Mesothelial cell of epicardium (in vitro differentiated cells): ENCODE results near the gene DDX23. TPM values are rescaled to one million over a fixed set of nuclear protein-coding genes. Genes with fewer than 3 reads are reported as not detected.

ENCODE experiments used
- DNase-seq, 2 experiments: peaks; one replicate each; pipeline ENCODE4 v3.0.0; 2021; ENCODE audit warnings: low spot score in 2 of 2; ENCODE audit not compliant: unreplicated experiment in 2 of 2
- H3K27ac Mint-ChIP-seq: 2 replicates; pipeline ENCODE4 v1.8.0; 2021; ENCODE audit warnings: mixed read lengths
- H3K27me3 Mint-ChIP-seq: 2 replicates; pipeline ENCODE4 v1.8.0; 2021; ENCODE audit warnings: low read depth, mixed read lengths
- H3K36me3 Mint-ChIP-seq: 2 replicates; pipeline ENCODE4 v1.8.0; 2021; ENCODE audit warnings: mixed read lengths
- H3K4me1 Mint-ChIP-seq: 2 replicates; pipeline ENCODE4 v1.8.0; 2021; ENCODE audit warnings: mixed read lengths
- H3K4me3 Mint-ChIP-seq: 2 replicates; pipeline ENCODE4 v1.8.0; 2021; ENCODE audit warnings: mild to moderate bottlenecking, moderate library complexity, mixed read lengths
- H3K9me3 Mint-ChIP-seq: 2 replicates; pipeline ENCODE4 v1.8.0; 2021; ENCODE audit warnings: mixed read lengths
- CTCF ChIP-seq: fragments of 200-600 bp; sonication (generic); IDR thresholded peaks from one replicate; pipeline ENCODE4 v1.5.0; 2021; ENCODE audit warnings: antibody characterized with exemption; ENCODE audit not compliant: unreplicated experiment
- total RNA-seq: library from RNA; stranded (reverse); gene quantifications from 3 replicates; pipeline ENCODE4 v1.2.1, GENCODE V29; 2021

DDX23 gene
- total RNA-seq, 1 donor from 2014 or later: 106 TPM

- DNase-seq: no peak
These were observed 62.1 kb downstream of the DDX23 start for GRCh38 chr12:48789858-48790326.

DNA sequence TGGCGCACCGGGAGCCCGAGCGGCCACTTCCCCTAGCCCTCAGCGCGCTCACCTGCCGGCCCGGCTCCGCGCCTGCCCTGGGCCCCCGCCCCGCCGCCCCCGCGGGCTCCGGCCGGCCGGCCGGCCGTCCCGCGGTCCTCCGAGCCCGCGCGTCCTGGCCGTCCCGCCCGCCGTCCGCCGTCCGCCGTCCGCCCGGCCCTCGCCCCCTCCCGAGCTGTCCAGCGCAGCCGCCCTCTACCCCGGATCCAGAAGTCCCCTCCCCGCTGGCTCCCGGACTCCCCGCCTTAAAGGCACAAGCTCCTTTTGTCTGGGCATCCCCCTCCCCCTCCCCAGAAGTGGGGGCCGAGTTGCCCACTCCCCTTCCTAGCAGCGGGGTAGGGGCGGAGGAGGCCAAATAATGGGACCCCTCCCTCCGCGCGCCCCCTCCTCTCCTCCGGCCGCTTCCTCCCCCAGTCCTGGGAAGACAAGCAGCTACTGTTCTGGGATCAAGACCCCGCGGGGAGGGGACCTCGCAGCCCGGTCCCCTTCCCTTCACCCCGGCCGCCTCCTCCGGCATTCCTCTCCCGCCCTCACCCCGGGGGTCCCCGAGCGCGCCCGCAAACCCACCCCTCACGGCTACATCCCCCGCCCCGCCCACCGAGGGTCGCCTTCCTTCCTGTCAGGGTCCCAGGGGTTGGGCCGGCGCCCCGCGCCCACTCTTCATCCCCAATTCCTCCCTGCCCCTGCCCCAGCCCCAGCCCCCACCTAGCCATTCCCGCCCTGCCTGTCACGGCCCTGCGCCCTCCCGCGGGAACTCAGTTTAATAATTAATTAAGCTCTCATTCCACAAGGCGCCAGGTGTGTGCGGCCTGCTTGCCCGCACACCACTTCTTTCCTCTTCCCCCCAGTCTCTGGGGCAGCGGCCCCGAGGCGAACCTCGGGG lies 62.8 kb downstream of the DDX23 start, which contains the start of gene ADCY6:
ADCY6 (minus strand) TSS at position 236 of the 922 bp plus-strand sequence. CDS start 5,655 bp downstream, outside the sequence.
- Mint-ChIP-seq H3K27ac (peak within 1 kb of the TSS; percentile 93), H3K27me3 (no peaks in the 10 kb centered on the region), H3K36me3 (no peaks in the 10 kb centered on the region), H3K9me3 (no peaks in the 10 kb centered on the region), H3K4me3 (peak within 1 kb of the TSS; percentile 96), H3K4me1 (peaks cover 29% of the 10 kb centered on the region)
- peak in 1 of 2 experiments; percentile 66 for DNase-seq
- TF ChIP-seq CTCF: no peak

More at GRCh38 chr12:48789858-48790326, 62.1 kb downstream of the DDX23 start:
- no peaks in the 10 kb centered on the region for H3K9me3 Mint-ChIP-seq
- TF ChIP-seq CTCF: no peak
- peak overlapping the region; percentile 82 for H3K27ac Mint-ChIP-seq
- H3K27me3 Mint-ChIP-seq: no peaks in the 10 kb centered on the region
- H3K4me1 Mint-ChIP-seq: peaks cover 32% of the 10 kb centered on the region
- H3K36me3 Mint-ChIP-seq: no peaks in the 10 kb centered on the region
- peak overlapping the region; percentile 96 for H3K4me3 Mint-ChIP-seq

DNA sequence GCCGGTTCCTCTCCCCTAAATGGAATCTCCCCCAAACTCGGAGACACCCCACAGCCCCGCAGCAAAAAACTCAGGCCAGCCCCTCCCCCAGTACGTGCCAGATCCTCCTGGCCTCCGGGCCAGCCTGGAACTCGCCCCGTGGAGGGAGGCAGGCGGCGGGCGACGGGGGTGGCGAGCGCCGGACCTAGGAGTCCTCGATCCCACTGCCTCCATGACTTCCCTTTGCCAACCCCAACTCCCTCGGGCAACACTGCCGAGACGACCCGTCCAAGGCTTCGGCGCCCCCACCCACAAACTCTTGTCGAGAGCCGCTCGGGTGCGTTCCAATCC lies 63.5 kb downstream of the DDX23 start:
- DNase-seq: peak in 1 of 2 experiments; percentile 43
- TF ChIP-seq CTCF: no peak
- peak overlapping the region; percentile 96 for H3K4me3 Mint-ChIP-seq
- peaks cover 29% of the 10 kb centered on the region for H3K4me1 Mint-ChIP-seq
- no peaks in the 10 kb centered on the region for H3K27me3 Mint-ChIP-seq
- peak overlapping the region; percentile 93 for H3K27ac Mint-ChIP-seq
- H3K36me3 Mint-ChIP-seq: no peaks in the 10 kb centered on the region
- no peaks in the 10 kb centered on the region for H3K9me3 Mint-ChIP-seq

GRCh38 chr12:48787791-48788523 lies 64.0 kb downstream of the DDX23 start:
- Mint-ChIP-seq H3K27ac (peak overlapping the region; percentile 93), H3K4me3 (peak overlapping the region; percentile 96), H3K27me3 (no peaks in the 10 kb centered on the region), H3K36me3 (no peaks in the 10 kb centered on the region), H3K9me3 (no peaks in the 10 kb centered on the region), H3K4me1 (peaks cover 29% of the 10 kb centered on the region)
- no peak for TF ChIP-seq CTCF
- DNase-seq: no peak

DNA sequence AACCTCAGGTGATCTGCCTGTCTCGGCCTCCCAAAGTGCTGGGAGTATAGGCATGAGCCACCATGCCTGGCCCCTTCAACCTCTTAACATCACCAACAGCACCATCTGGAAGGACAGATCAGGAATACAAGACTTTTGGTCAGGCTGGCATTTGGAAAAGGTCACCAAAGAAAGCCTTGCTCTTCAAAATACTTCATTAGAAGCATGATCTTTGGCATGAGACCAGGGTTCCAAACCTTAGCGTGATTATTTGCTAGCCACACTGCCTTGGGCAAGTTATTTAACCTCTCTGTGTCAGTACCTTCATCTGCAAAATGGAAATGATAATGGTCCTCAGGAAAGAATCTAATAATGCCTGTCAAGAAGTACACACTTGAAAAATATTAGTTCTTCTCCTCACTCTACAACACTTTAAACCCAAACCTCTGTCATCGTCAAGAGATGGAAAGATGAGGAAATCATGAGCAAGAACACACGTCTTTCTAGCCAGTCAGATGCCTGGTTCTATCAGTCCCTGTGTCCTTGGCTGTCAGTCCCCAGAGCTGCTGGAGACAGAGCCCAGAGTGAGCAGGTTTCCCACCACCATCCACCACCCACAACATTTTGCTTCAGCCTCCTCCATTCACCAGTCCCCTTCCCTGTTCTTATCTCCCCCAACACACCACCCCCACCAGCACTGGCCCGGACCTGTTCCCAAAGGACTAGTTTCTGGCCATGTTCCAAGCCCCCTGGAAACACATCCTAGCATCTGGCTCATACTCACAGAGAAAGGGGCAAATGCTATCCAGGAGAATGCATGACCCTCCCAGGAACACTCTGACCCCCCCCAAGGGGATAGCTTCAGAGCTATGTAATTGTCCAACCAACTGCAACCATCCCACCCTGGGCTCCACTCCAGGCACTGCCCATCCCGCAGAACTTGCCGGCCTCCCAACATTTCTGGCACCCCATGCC lies 65.1 kb downstream of the DDX23 start:
- no peaks in the 10 kb centered on the region for H3K36me3 Mint-ChIP-seq
- H3K9me3 Mint-ChIP-seq: no peaks in the 10 kb centered on the region
- DNase-seq: no peak
- no peak for TF ChIP-seq CTCF
- peaks cover 29% of the 10 kb centered on the region for H3K4me1 Mint-ChIP-seq
- no peaks in the 10 kb centered on the region for H3K27me3 Mint-ChIP-seq
- peak overlapping the region; percentile 96 for H3K4me3 Mint-ChIP-seq
- peak overlapping the region; percentile 93 for H3K27ac Mint-ChIP-seq
